NT2/D1 (cell line): ENCODE data around the gene P2RX7.

Experiments
- YY1 ChIP-seq: IDR thresholded peaks from 2 replicates; pipeline ENCODE4 v1.6.1; 2011; ENCODE audit not compliant: insufficient read length, insufficient read depth
- ZNF274 ChIP-seq: IDR thresholded peaks from 2 replicates; pipeline ENCODE4 v1.6.1; 2011; ENCODE audit warnings: mild to moderate bottlenecking, low read depth, low read length

GRCh38 chr12:121167232-121167820 lies 34.6 kb downstream of the P2RX7 start:
- TF ChIP-seq YY1, result no peak
- TF ChIP-seq ZNF274, result no peak
